OCI-LY3 (cell line): ENCODE measurements around the gene ST3GAL3.
A peak's percentile ranks its signal among the peaks of the same experiment; 100 is the strongest.

ENCODE experiments used
- H2AFZ ChIP-seq: fragments of 200-600, 300-600 bp; shearing (Covaris generic); 2 replicates; pipeline ENCODE4 v1.6.0; 2014; ENCODE audit warnings: antibody characterized with exemption, low read depth, low read length
- H3K27ac ChIP-seq: fragments of 200-600, 300-600 bp; sonication (generic); 2 replicates; pipeline ENCODE4 v1.5.1; 2014; ENCODE audit warnings: mild to moderate bottlenecking, low read length, moderate library complexity, mixed read lengths
- H3K27me3 ChIP-seq: fragments of 200-600, 300-600 bp; sonication (generic); 2 replicates; pipeline ENCODE4 v1.6.1; 2014; ENCODE audit warnings: low read depth, low read length, mixed read lengths
- H3K36me3 ChIP-seq: fragments of 200-600, 300-600 bp; sonication (generic); replicated peaks from 2 replicates; pipeline ENCODE3; 2014; ENCODE audit warnings: low read depth, low read length, mixed read lengths
- H3K4me1 ChIP-seq: fragments of 300-600, 200-600 bp; sonication (generic); 2 replicates; pipeline ENCODE4 v1.6.1; 2014; ENCODE audit warnings: low read length, mixed read lengths
- H3K4me2 ChIP-seq: fragments of 200-600, 300-600 bp; sonication (generic); 2 replicates; pipeline ENCODE4 v1.6.1; 2014; ENCODE audit warnings: low read length, mixed read lengths
- H3K4me3 ChIP-seq: fragments of 300-600, 200-600 bp; sonication (generic); 2 replicates; pipeline ENCODE4 v1.5.1; 2014; ENCODE audit warnings: antibody characterized with exemption, mild to moderate bottlenecking, low read length, moderate library complexity
- H3K79me2 ChIP-seq: fragments of 300-600, 200-600 bp; shearing (Covaris generic); 2 replicates; pipeline ENCODE4 v1.6.1; 2014; ENCODE audit warnings: mild to moderate bottlenecking, low read length, mixed read lengths
- H3K9ac ChIP-seq: fragments of 300-600, 200-600 bp; shearing (Covaris generic); 2 replicates; pipeline ENCODE4 v1.6.0; 2014; ENCODE audit warnings: mild to moderate bottlenecking, low read length, moderate library complexity
- H3K9me3 ChIP-seq: fragments of 200-600, 300-600 bp; shearing (Covaris generic); 2 replicates; pipeline ENCODE4 v1.6.1; 2014; ENCODE audit warnings: low read length, mixed read lengths; ENCODE audit not compliant: insufficient read depth
- H4K20me1 ChIP-seq: fragments of 200-600, 300-600 bp; sonication (generic); 2 replicates; pipeline ENCODE4 v1.6.1; 2016; ENCODE audit warnings: low read length, mixed read lengths; ENCODE audit not compliant: insufficient read depth
- CTCF ChIP-seq: fragments of 200-600, 300-600 bp; sonication (generic); IDR thresholded peaks from 2 replicates; pipeline ENCODE4 v1.5.1; 2014; ENCODE audit warnings: antibody characterized with exemption, low read length, low read depth
- EZH2phosphoT487 ChIP-seq: fragments of 200-600 bp; shearing (Covaris generic); IDR thresholded peaks from 2 replicates; pipeline ENCODE4 v1.6.1; 2018; ENCODE audit warnings: antibody characterized with exemption, mixed run types, low read depth

Gene ST3GAL3

GRCh38 chr1:43932786-43933385 lies 225.6 kb downstream of the ST3GAL3 start:
- H3K4me2 ChIP-seq: 0 out of 2 replicates have a peak overlapping the region, but pooled peaks have one; percentile 41

GRCh38 chr1:43933386-43934100 lies 226.2 kb downstream of the ST3GAL3 start, which contains the start of gene ARTN:
TSS of gene ARTN (plus strand) at chr1:43933801. CDS start at chr1:43935657, 1,856 bp downstream.
- Histone ChIP-seq H3K4me2 (peak within 1 kb of the TSS; percentile 41), H3K9ac (no peak within 1 kb of the TSS), H3K27ac (no peak within 1 kb of the TSS), H3K4me3 (peak within 1 kb of the TSS; percentile 26; the same call in 1 of the 2 replicates), H2AFZ (0 out of 2 replicates have a peak within 1 kb of the TSS, but pooled peaks have one; percentile 30), H3K27me3 (no peaks in the 10 kb centered on the region), H4K20me1 (no peaks in the 10 kb centered on the region), H3K36me3 (no peaks in the 10 kb centered on the region), H3K79me2 (no peaks in the 10 kb centered on the region), H3K9me3 (no peaks in the 10 kb centered on the region), H3K4me1 (no peaks in the 10 kb centered on the region)
- TF ChIP-seq CTCF (no peak), EZH2phosphoT487 (no peak)

More at GRCh38 chr1:43932786-43933385, 225.6 kb downstream of the ST3GAL3 start:
- no peak overlapping the region for H3K4me3 ChIP-seq
- H2AFZ ChIP-seq: no peak overlapping the region
- no peaks in the 10 kb centered on the region for H4K20me1 ChIP-seq
- no peak for TF ChIP-seq CTCF
- TF ChIP-seq EZH2phosphoT487: no peak
- no peaks in the 10 kb centered on the region for H3K27me3 ChIP-seq
- no peaks in the 10 kb centered on the region for H3K79me2 ChIP-seq
- H3K9me3 ChIP-seq: no peaks in the 10 kb centered on the region
- H3K4me1 ChIP-seq: no peaks in the 10 kb centered on the region
- no peak overlapping the region for H3K27ac ChIP-seq
- H3K9ac ChIP-seq: no peak overlapping the region
- no peaks in the 10 kb centered on the region for H3K36me3 ChIP-seq

- H3K27ac ChIP-seq: no peak overlapping the region
- H3K4me2 ChIP-seq: peak overlapping the region; percentile 41
- H3K79me2 ChIP-seq: no peaks in the 10 kb centered on the region
- H3K9ac ChIP-seq: no peak overlapping the region
- peak overlapping the region; percentile 26; the same call in 1 of the 2 replicates for H3K4me3 ChIP-seq
- TF ChIP-seq EZH2phosphoT487: no peak
- peak; percentile 58 for TF ChIP-seq CTCF
- H3K36me3 ChIP-seq: no peaks in the 10 kb centered on the region
- 0 out of 2 replicates have a peak overlapping the region, but pooled peaks have one; percentile 30 for H2AFZ ChIP-seq
- H3K4me1 ChIP-seq: no peaks in the 10 kb centered on the region
- H3K27me3 ChIP-seq: no peaks in the 10 kb centered on the region
- no peaks in the 10 kb centered on the region for H3K9me3 ChIP-seq
- no peaks in the 10 kb centered on the region for H4K20me1 ChIP-seq
Observed at GRCh38 chr1:43934101-43934985, 227.0 kb downstream of the ST3GAL3 start.
